Measurements from ENCODE around the gene CTSE. TPM values are rescaled to one million over a fixed set of nuclear protein-coding genes. Genes with fewer than 3 reads are reported as not detected.

CTSE gene
- total and polyA plus RNA-seq, 9 of the 15 experiments (the other 6 are each of a cell fraction or from before 2014, with no cell fraction given): 0.04 to 0.18 (median 0.09) TPM; not detected in 4

DNA sequence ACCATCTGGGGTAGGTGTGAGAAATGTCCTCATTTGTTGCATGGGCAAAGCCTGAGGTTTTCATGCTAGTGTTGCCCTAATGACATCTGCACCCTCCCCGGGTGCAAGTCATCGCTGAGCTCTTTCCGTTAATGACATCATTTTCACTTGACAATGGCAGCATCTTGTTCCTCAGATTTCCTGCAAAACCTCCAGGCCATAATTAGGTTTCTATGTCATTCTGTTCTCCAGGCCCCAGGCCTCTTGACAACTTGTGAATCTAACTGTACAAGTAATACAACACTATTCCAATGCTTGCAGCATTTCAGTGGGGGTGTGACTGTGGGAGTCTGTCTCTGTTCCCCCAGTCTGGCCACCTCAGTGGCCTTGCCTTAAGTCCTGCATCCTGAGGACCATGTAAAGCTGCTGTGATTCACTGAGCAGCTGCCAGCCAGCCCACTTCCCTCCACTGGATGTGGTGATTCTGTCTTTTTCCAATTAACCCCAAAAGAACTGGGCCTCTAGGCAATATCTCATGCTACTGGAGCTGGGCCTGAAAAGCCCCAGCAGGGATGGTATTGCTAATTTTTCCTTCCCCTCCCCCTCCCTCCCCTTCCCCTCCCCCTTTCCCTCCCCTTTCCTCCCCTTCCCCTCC, 43.3 kb downstream of the CTSE start:
- intact Hi-C loops (cut with micrococcal nuclease) (no loop called here), in situ Hi-C loops (cut with MboI) (loop anchor here (5.0 kb wide), 2 partner anchors 122 to 183 kb away; no protein-coding TSS in a partner anchor)
- ChIA-PET POLR2A (interaction anchor here (1.2 to 1.3 kb wide), 2 partner anchors 10 to 59 kb away, joined by 3 to 5 read pairs; no protein-coding TSS in a partner anchor), CTCF (ENCODE audit: low intra/inter-chr PET ratio) (interaction anchor here (0.9 to 5.9 kb wide), 2 partner anchors 61 to 188 kb away, joined by 4 to 114 read pairs; no protein-coding TSS in a partner anchor)
- Histone ChIP-seq H3K36me3 (ENCODE audit: control insufficient read depth, insufficient read depth, low read length) (no peaks in the 10 kb centered on the region), H3K27ac (ENCODE audit: extremely low read depth, low read depth, low read length) (no peak overlapping the region), H3K9me1 (ENCODE audit: control insufficient read depth, insufficient read depth, low read length) (no peaks in the 10 kb centered on the region), H3K9me3 (replicated peaks; ENCODE audit: control insufficient read depth, insufficient read depth, low read depth, low read length) (no peaks in the 10 kb centered on the region), H3K4me3 (no peak overlapping the region), H3K9ac (ENCODE audit: insufficient read depth in 1 of 2, low read depth in 2 of 2, low read length in 2 of 2) (no peak overlapping the region), H3K27me3 (ENCODE audit: control insufficient read depth in 2 of 2, insufficient read depth in 2 of 2, low read length in 2 of 2) (peaks cover 22 to 49% of the 10 kb centered on the region in 2 experiments), H2AFZ (ENCODE audit: low read depth, low read length) (no peak overlapping the region), H3K79me2 (ENCODE audit: control insufficient read depth, insufficient read depth, low read length) (no peaks in the 10 kb centered on the region), H4K20me1 (replicated peaks; ENCODE audit: control insufficient read depth, insufficient read depth, low read length) (peaks cover 26% of the 10 kb centered on the region; the same call in 1 of the 2 replicates), H3K4me1 (replicated peaks in 1 of 2; ENCODE audit: control insufficient read depth in 2 of 2, insufficient read depth in 2 of 2, low read length in 2 of 2) (peaks cover 0 to 2% of the 10 kb centered on the region in 2 experiments; a peak in 2 of 5 replicates), H3K4me2 (ENCODE audit: insufficient read depth, low read length) (no peak overlapping the region)
- peak; percentile 62 for TF ChIP-seq ATF7 (IDR thresholded peaks at IDR 0.05)
- TF ChIP-seq, protein P1, sequence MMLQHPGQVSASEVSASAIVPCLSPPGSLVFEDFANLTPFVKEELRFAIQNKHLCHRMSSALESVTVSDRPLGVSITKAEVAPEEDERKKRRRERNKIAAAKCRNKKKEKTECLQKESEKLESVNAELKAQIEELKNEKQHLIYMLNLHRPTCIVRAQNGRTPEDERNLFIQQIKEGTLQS (IDR thresholded peaks at IDR 0.05): peak; percentile 67
- TF ChIP-seq, protein P1 (CRISPR knock-in tag; conservative IDR thresholded peaks at IDR 0.05): no peak
- TF ChIP-seq GABPB1 (CRISPR knock-in tag; IDR thresholded peaks at IDR 0.05): no peak
- no TSS peak for BruUV-seq (replicated peaks)
- no peak for DNase-seq (ENCODE audit: extremely low read depth in 1 of 4, low spot score in 3 of 4)
- WGBS (ENCODE audit: insufficient coverage, low coverage, missing lambda C conversion rate): 0% methylated on average over 3 of the region's 3 CpGs
- ATAC-seq: no peak
- FAIRE-seq: no peak
